Measurements from ENCODE around the gene ILKAP.

ILKAP gene

GRCh38 chr2:238141541-238142318 is 61.8 kb downstream of the ILKAP start:
- H3K27ac ChIP-seq (ENCODE audit: low read depth in 2 of 2, low read length in 2 of 2), result peak overlapping the region in 1 of 2 donors; percentile 28

GRCh38 chr2:238140721-238141540 is 62.6 kb downstream of the ILKAP start:
- Histone ChIP-seq H3K36me3 (ENCODE audit: control insufficient read depth in 2 of 2, insufficient read depth in 2 of 2, low read length in 2 of 2) (no peaks in the 10 kb centered on the region), H3K9ac (ENCODE audit: low read depth in 1 of 2, low read length in 2 of 2) (no peak overlapping the region), H3K4me3 (ENCODE audit: low read length in 2 of 2) (no peak overlapping the region), H3K27ac (ENCODE audit: low read depth in 2 of 2, low read length in 2 of 2) (no peak overlapping the region), H3K9me3 (ENCODE audit: control insufficient read depth in 2 of 2, low read length in 2 of 2) (no peaks in the 10 kb centered on the region), H3K27me3 (ENCODE audit: control insufficient read depth in 2 of 2, insufficient read depth in 2 of 2, low read length in 2 of 2) (peaks cover 0 to 5% of the 10 kb centered on the region in 2 donors), H3K4me1 (ENCODE audit: control insufficient read depth in 2 of 2, insufficient read depth in 2 of 2, low read length in 2 of 2) (peaks cover 16 to 17% of the 10 kb centered on the region in 2 donors)

More at GRCh38 chr2:238141541-238142318, 61.8 kb downstream of the ILKAP start:
- Histone ChIP-seq H3K9me3 (ENCODE audit: control insufficient read depth in 2 of 2, low read length in 2 of 2) (no peaks in the 10 kb centered on the region), H3K4me1 (ENCODE audit: control insufficient read depth in 2 of 2, insufficient read depth in 2 of 2, low read length in 2 of 2) (peaks cover 16 to 17% of the 10 kb centered on the region in 2 donors), H3K9ac (ENCODE audit: low read depth in 1 of 2, low read length in 2 of 2) (peak overlapping the region in 1 of 2 donors; percentile 37), H3K4me3 (ENCODE audit: low read length in 2 of 2) (no peak overlapping the region), H3K36me3 (ENCODE audit: control insufficient read depth in 2 of 2, insufficient read depth in 2 of 2, low read length in 2 of 2) (no peaks in the 10 kb centered on the region), H3K27me3 (ENCODE audit: control insufficient read depth in 2 of 2, insufficient read depth in 2 of 2, low read length in 2 of 2) (peaks cover 0 to 5% of the 10 kb centered on the region in 2 donors)

- no peaks in the 10 kb centered on the region for H3K36me3 ChIP-seq (ENCODE audit: control insufficient read depth in 2 of 2, insufficient read depth in 2 of 2, low read length in 2 of 2)
- H3K4me1 ChIP-seq (ENCODE audit: control insufficient read depth in 2 of 2, insufficient read depth in 2 of 2, low read length in 2 of 2), result peaks cover 16 to 17% of the 10 kb centered on the region in 2 donors
- peaks cover 0 to 5% of the 10 kb centered on the region in 2 donors for H3K27me3 ChIP-seq (ENCODE audit: control insufficient read depth in 2 of 2, insufficient read depth in 2 of 2, low read length in 2 of 2)
- no peak overlapping the region for H3K27ac ChIP-seq (ENCODE audit: low read depth in 2 of 2, low read length in 2 of 2)
- no peaks in the 10 kb centered on the region for H3K9me3 ChIP-seq (ENCODE audit: control insufficient read depth in 2 of 2, low read length in 2 of 2)
- no peak overlapping the region for H3K9ac ChIP-seq (ENCODE audit: low read depth in 1 of 2, low read length in 2 of 2)
- H3K4me3 ChIP-seq (ENCODE audit: low read length in 2 of 2), result no peak overlapping the region
Observed at GRCh38 chr2:238140040-238140439, 63.5 kb downstream of the ILKAP start.

- H3K4me3 ChIP-seq (ENCODE audit: low read length in 2 of 2), result no peak overlapping the region
Observed at GRCh38 chr2:238139196-238140039, 64.1 kb downstream of the ILKAP start.

GRCh38 chr2:238138331-238139195 is 64.9 kb downstream of the ILKAP start, which contains the start of gene KLHL30:
Gene KLHL30, plus strand, starts transcription at chr2:238138668. Its CDS starts 2,087 bp downstream, at chr2:238140755.
- peaks cover 16 to 17% of the 10 kb centered on the region in 2 donors for H3K4me1 ChIP-seq (ENCODE audit: control insufficient read depth in 2 of 2, insufficient read depth in 2 of 2, low read length in 2 of 2)
- H3K27ac ChIP-seq (ENCODE audit: low read depth in 2 of 2, low read length in 2 of 2), result no peak within 1 kb of the TSS
- no peaks in the 10 kb centered on the region for H3K36me3 ChIP-seq (ENCODE audit: control insufficient read depth in 2 of 2, insufficient read depth in 2 of 2, low read length in 2 of 2)
- no peak within 1 kb of the TSS for H3K4me3 ChIP-seq (ENCODE audit: low read length in 2 of 2)
- no peaks in the 10 kb centered on the region for H3K9me3 ChIP-seq (ENCODE audit: control insufficient read depth in 2 of 2, low read length in 2 of 2)
- no peak within 1 kb of the TSS for H3K9ac ChIP-seq (ENCODE audit: low read depth in 1 of 2, low read length in 2 of 2)
- peaks cover 0 to 2% of the 10 kb centered on the region in 2 donors for H3K27me3 ChIP-seq (ENCODE audit: control insufficient read depth in 2 of 2, insufficient read depth in 2 of 2, low read length in 2 of 2)

More at GRCh38 chr2:238139196-238140039, 64.1 kb downstream of the ILKAP start:
- H3K27ac ChIP-seq (ENCODE audit: low read depth in 2 of 2, low read length in 2 of 2), result no peak overlapping the region
- no peaks in the 10 kb centered on the region for H3K36me3 ChIP-seq (ENCODE audit: control insufficient read depth in 2 of 2, insufficient read depth in 2 of 2, low read length in 2 of 2)
- no peaks in the 10 kb centered on the region for H3K9me3 ChIP-seq (ENCODE audit: control insufficient read depth in 2 of 2, low read length in 2 of 2)
- H3K27me3 ChIP-seq (ENCODE audit: control insufficient read depth in 2 of 2, insufficient read depth in 2 of 2, low read length in 2 of 2), result peaks cover 0 to 5% of the 10 kb centered on the region in 2 donors
- peaks cover 16 to 17% of the 10 kb centered on the region in 2 donors for H3K4me1 ChIP-seq (ENCODE audit: control insufficient read depth in 2 of 2, insufficient read depth in 2 of 2, low read length in 2 of 2)
- H3K9ac ChIP-seq (ENCODE audit: low read depth in 1 of 2, low read length in 2 of 2), result no peak overlapping the region

GRCh38 chr2:238137885-238138284 is 65.6 kb downstream of the ILKAP start:
- H3K27ac ChIP-seq (ENCODE audit: low read depth in 2 of 2, low read length in 2 of 2), result no peak overlapping the region
- H3K36me3 ChIP-seq (ENCODE audit: control insufficient read depth in 2 of 2, insufficient read depth in 2 of 2, low read length in 2 of 2), result no peaks in the 10 kb centered on the region
- H3K4me1 ChIP-seq (ENCODE audit: control insufficient read depth in 2 of 2, insufficient read depth in 2 of 2, low read length in 2 of 2), result peaks cover 16 to 17% of the 10 kb centered on the region in 2 donors
- H3K27me3 ChIP-seq (ENCODE audit: control insufficient read depth in 2 of 2, insufficient read depth in 2 of 2, low read length in 2 of 2), result peaks cover 0 to 2% of the 10 kb centered on the region in 2 donors
- no peaks in the 10 kb centered on the region for H3K9me3 ChIP-seq (ENCODE audit: control insufficient read depth in 2 of 2, low read length in 2 of 2)
- no peak overlapping the region for H3K4me3 ChIP-seq (ENCODE audit: low read length in 2 of 2)
- H3K9ac ChIP-seq (ENCODE audit: low read depth in 1 of 2, low read length in 2 of 2), result no peak overlapping the region

GRCh38 chr2:238136820-238137537 is 66.5 kb downstream of the ILKAP start:
- no peak overlapping the region for H3K27ac ChIP-seq (ENCODE audit: low read depth in 2 of 2, low read length in 2 of 2)
- peaks cover 0 to 2% of the 10 kb centered on the region in 2 donors for H3K27me3 ChIP-seq (ENCODE audit: control insufficient read depth in 2 of 2, insufficient read depth in 2 of 2, low read length in 2 of 2)
- H3K9me3 ChIP-seq (ENCODE audit: control insufficient read depth in 2 of 2, low read length in 2 of 2), result no peaks in the 10 kb centered on the region
- no peak overlapping the region for H3K9ac ChIP-seq (ENCODE audit: low read depth in 1 of 2, low read length in 2 of 2)
- peaks cover 9 to 12% of the 10 kb centered on the region in 2 donors for H3K4me1 ChIP-seq (ENCODE audit: control insufficient read depth in 2 of 2, insufficient read depth in 2 of 2, low read length in 2 of 2)
- no peaks in the 10 kb centered on the region for H3K36me3 ChIP-seq (ENCODE audit: control insufficient read depth in 2 of 2, insufficient read depth in 2 of 2, low read length in 2 of 2)
- H3K4me3 ChIP-seq (ENCODE audit: low read length in 2 of 2), result no peak overlapping the region

GRCh38 chr2:238135601-238136150 is 67.8 kb downstream of the ILKAP start:
- Histone ChIP-seq H3K27ac (ENCODE audit: low read depth in 2 of 2, low read length in 2 of 2) (no peak overlapping the region), H3K36me3 (ENCODE audit: control insufficient read depth in 2 of 2, insufficient read depth in 2 of 2, low read length in 2 of 2) (no peaks in the 10 kb centered on the region), H3K9me3 (ENCODE audit: control insufficient read depth in 2 of 2, low read length in 2 of 2) (no peaks in the 10 kb centered on the region), H3K27me3 (ENCODE audit: control insufficient read depth in 2 of 2, insufficient read depth in 2 of 2, low read length in 2 of 2) (peaks cover 0 to 2% of the 10 kb centered on the region in 2 donors), H3K9ac (ENCODE audit: low read depth in 1 of 2, low read length in 2 of 2) (no peak overlapping the region), H3K4me3 (ENCODE audit: low read length in 2 of 2) (no peak overlapping the region), H3K4me1 (ENCODE audit: control insufficient read depth in 2 of 2, insufficient read depth in 2 of 2, low read length in 2 of 2) (peaks cover 0 to 2% of the 10 kb centered on the region in 2 donors)
